CD14-positive monocyte (primary cell): ENCODE data around the gene OR8J3. TPM values are rescaled to one million over a fixed set of nuclear protein-coding genes. Genes with fewer than 3 reads are reported as not detected.

Experiments used
- DNase-seq, 3 donors: peaks; one replicate each; pipeline ENCODE4 v3.0.0-alpha.2; 2011 to 2022
- H2AFZ ChIP-seq: 2 replicates; pipeline ENCODE4 v1.6.0; 2012; ENCODE audit warnings: mild to moderate bottlenecking, low read depth, low read length, inconsistent platforms; ENCODE audit not compliant: insufficient read depth, poor library complexity, severe bottlenecking
- H3K27ac ChIP-seq, 2 donors: 1 replicate in 1 of 2; 2 replicates in 1 of 2; pipeline ENCODE4 v1.5.1; 2012 to 2013; ENCODE audit warnings: low read length in 2 of 2, control low read depth in 1 of 2, inconsistent platforms in 1 of 2, low read depth in 1 of 2, mild to moderate bottlenecking in 1 of 2
- H3K27me3 ChIP-seq, 2 donors: one replicate each; pipeline versions ENCODE4 v1.6.0 to v1.6.1; 2011 to 2013; ENCODE audit warnings: low read length in 2 of 2; ENCODE audit not compliant: control insufficient read depth in 2 of 2, insufficient read depth in 2 of 2
- H3K36me3 ChIP-seq, 2 donors: replicated peaks in 1 of 2; 1 replicate in 1 of 2; 2 replicates in 1 of 2; pipeline versions ENCODE4 v1.5.1 to v1.6.1; 2012 to 2013; ENCODE audit warnings: low read length in 2 of 2, control low read depth in 1 of 2, inconsistent platforms in 1 of 2, mild to moderate bottlenecking in 1 of 2; ENCODE audit not compliant: insufficient read depth in 2 of 2, control insufficient read depth in 1 of 2
- H3K4me1 ChIP-seq, 2 donors: 1 replicate in 1 of 2; 2 replicates in 1 of 2; pipeline versions ENCODE4 v1.5.1 to v1.6.1; 2012 to 2013; ENCODE audit warnings: low read length in 2 of 2, control low read depth in 1 of 2, inconsistent platforms in 1 of 2, mild to moderate bottlenecking in 1 of 2, moderate library complexity in 1 of 2; ENCODE audit not compliant: insufficient read depth in 2 of 2, control insufficient read depth in 1 of 2
- H3K4me2 ChIP-seq: replicated peaks from 2 replicates; pipeline ENCODE3; 2012; ENCODE audit warnings: low read length, moderate library complexity, mild to moderate bottlenecking; ENCODE audit not compliant: poor library complexity, severe bottlenecking; ENCODE audit errors: extremely low read depth
- H3K4me3 ChIP-seq, 3 experiments: fragments of 200-600 bp in 1 of 3; sonication (generic) in 1 of 3; replicated peaks in 1 of 3; 1 replicate in 2 of 3; 2 replicates in 1 of 3; pipeline ENCODE4 v1.5.1; 2011 to 2013; ENCODE audit warnings: low read length in 3 of 3, mild to moderate bottlenecking in 3 of 3, control low read depth in 2 of 3, low read depth in 2 of 3, inconsistent platforms in 1 of 3, moderate library complexity in 1 of 3
- H3K79me2 ChIP-seq: 2 replicates; pipeline ENCODE4 v1.6.0; 2012; ENCODE audit warnings: mild to moderate bottlenecking, control low read depth, inconsistent platforms, low read length, moderate library complexity; ENCODE audit not compliant: insufficient read depth
- H3K9ac ChIP-seq: 2 replicates; pipeline ENCODE4 v1.6.0; 2017; ENCODE audit warnings: low read length, mild to moderate bottlenecking; ENCODE audit not compliant: insufficient read depth, poor library complexity, severe bottlenecking
- H3K9me3 ChIP-seq, 2 donors: replicated peaks in 1 of 2; 1 replicate in 1 of 2; 2 replicates in 1 of 2; pipeline versions ENCODE4 v1.5.1 to v1.6.1; 2012 to 2013; ENCODE audit warnings: low read length in 2 of 2, control low read depth in 1 of 2; ENCODE audit not compliant: control insufficient read depth in 1 of 2, insufficient read depth in 1 of 2
- H4K20me1 ChIP-seq: 2 replicates; pipeline ENCODE4 v1.6.0; 2012; ENCODE audit warnings: mild to moderate bottlenecking, low read length, control low read depth, moderate library complexity; ENCODE audit not compliant: insufficient read depth
- H3K27ac Mint-ChIP-seq, 7 donors: one replicate each; pipeline ENCODE4 v1.8.0; 2020; ENCODE audit warnings: mild to moderate bottlenecking in 7 of 7, mixed read lengths in 7 of 7, moderate library complexity in 6 of 7, inconsistent platforms in 2 of 7
- H3K27me3 Mint-ChIP-seq, 3 donors: one replicate each; pipeline ENCODE4 v1.8.0; 2021 to 2022; ENCODE audit warnings: low read depth in 3 of 3, mild to moderate bottlenecking in 3 of 3, mixed read lengths in 3 of 3, moderate library complexity in 3 of 3, inconsistent platforms in 1 of 3
- H3K36me3 Mint-ChIP-seq, 2 donors: one replicate each; pipeline ENCODE4 v1.8.0; 2020; ENCODE audit warnings: mixed read lengths in 2 of 2, inconsistent platforms in 1 of 2, mild to moderate bottlenecking in 1 of 2
- H3K4me1 Mint-ChIP-seq: one replicate; pipeline ENCODE4 v1.8.0; 2020; ENCODE audit warnings: mild to moderate bottlenecking, mixed read lengths
- H3K4me3 Mint-ChIP-seq, 2 donors: one replicate each; pipeline ENCODE4 v1.8.0; 2020; ENCODE audit warnings: mild to moderate bottlenecking in 2 of 2, mixed read lengths in 2 of 2, moderate library complexity in 1 of 2
- H3K9me3 Mint-ChIP-seq, 7 donors: one replicate each; pipeline ENCODE4 v1.8.0; 2020 to 2022; ENCODE audit warnings: mixed read lengths in 7 of 7, mild to moderate bottlenecking in 6 of 7, moderate library complexity in 6 of 7, inconsistent platforms in 2 of 7
- CTCF ChIP-seq: fragments of 200-600 bp; IDR thresholded peaks from one replicate; pipeline ENCODE4 v1.8.0; 2022; ENCODE audit warnings: antibody characterized with exemption, mild to moderate bottlenecking
- WGBS: methylation state at CpG from one replicate; pipeline ENCODE4 v1.1.5; 2013; ENCODE audit warnings: missing lambda C conversion rate; ENCODE audit not compliant: insufficient coverage; 5-methylcytosine and 5-hydroxymethylcytosine counted together
- intact Hi-C, 2 donors: fragments of 100-400 bp; cut with micrococcal nuclease; formaldehyde crosslinking; loops; one replicate each; pipeline versions ENCODE4 v1.15.0 to v1.15.1; 2023
- polyA minus RNA-seq: library from RNA; depleted of rRNA, polyadenylated mRNA; stranded (reverse); fragments of >200 nt; gene quantifications from 2 replicates; pipeline ENCODE4 v1.2.3, GENCODE V29; 2012
- polyA plus RNA-seq, 3 donors: library from polyadenylated mRNA; depleted of rRNA in 1 of 3; unstranded in 2 of 3; stranded (reverse) in 1 of 3; fragments of 300-500 nt in 2 of 3; fragments of >200 nt in 1 of 3; fragmentation: Illumina TruSeq in 2 of 3; gene quantifications; 1 replicate in 2 of 3; 2 replicates in 1 of 3; pipeline ENCODE4 v1.2.3, GENCODE V29; 2012 to 2021
- total RNA-seq, 12 experiments: library from RNA in 1 of 12; stranded (reverse) in 1 of 12; fragments of 120-200 nt in 1 of 12; gene quantifications; one replicate each; pipeline ENCODE4 v1.2.4 and lab custom pipeline; 2013 to 2026; ENCODE audit warnings: mixed read lengths in 6 of 12, inconsistent platforms in 1 of 12

OR8J3 gene
- not detected for total RNA-seq (2013)
- polyA plus RNA-seq = not detected
- not detected in 2 replicates for polyA minus RNA-seq
- 0 to 0.35 (median 0) reads per million in 11 experiments for total RNA-seq (lab: John Stamatoyannopoulos, UW)

- Mint-ChIP-seq H3K27ac (peak within 1 kb of the TSS in 1 of 7 donors; percentile 57), H3K4me3 (no peak within 1 kb of the TSS), H3K27me3 (no peaks in the 10 kb centered on the region), H3K9me3 (peaks cover 1 to 13% (median 7%) of the 10 kb centered on the region in 7 donors), H3K4me1 (no peaks in the 10 kb centered on the region), H3K36me3 (no peaks in the 10 kb centered on the region)
- no peak within 1 kb of the TSS for H3K9ac ChIP-seq
- peaks cover 5 to 7% of the 10 kb centered on the region in 2 donors for H3K9me3 ChIP-seq
- intact Hi-C loops = no loop called here
- no peaks in the 10 kb centered on the region for H3K27me3 ChIP-seq
- DNase-seq = no peak
- H2AFZ ChIP-seq = no peak within 1 kb of the TSS
- no peak within 1 kb of the TSS for H3K4me3 ChIP-seq
- no peaks in the 10 kb centered on the region for H3K36me3 ChIP-seq
- no peak within 1 kb of the TSS for H3K4me2 ChIP-seq
- no peaks in the 10 kb centered on the region for H3K4me1 ChIP-seq
- H3K27ac ChIP-seq = no peak within 1 kb of the TSS
- TF ChIP-seq CTCF = no peak
- no peaks in the 10 kb centered on the region for H3K79me2 ChIP-seq
- H4K20me1 ChIP-seq = no peaks in the 10 kb centered on the region
Observed at GRCh38 chr11:56140151-56140661, at the start of gene OR8J3. TSS of gene OR8J3 (minus strand) at chr11:56140201. CDS start at chr11:56137718, 2,483 bp downstream.

GRCh38 chr11:56188602-56189001 is 48.6 kb upstream of the OR8J3 start:
- TF ChIP-seq CTCF = no peak
- Mint-ChIP-seq H3K9me3 (peaks cover 0 to 14% (median 2%) of the 10 kb centered on the region in 7 donors), H3K27me3 (no peaks in the 10 kb centered on the region), H3K27ac (no peak overlapping the region), H3K4me3 (no peak overlapping the region), H3K4me1 (no peaks in the 10 kb centered on the region), H3K36me3 (no peaks in the 10 kb centered on the region)
- Histone ChIP-seq H2AFZ (no peak overlapping the region), H4K20me1 (no peaks in the 10 kb centered on the region), H3K36me3 (no peaks in the 10 kb centered on the region), H3K27ac (no peak overlapping the region), H3K79me2 (no peaks in the 10 kb centered on the region), H3K27me3 (no peaks in the 10 kb centered on the region), H3K4me2 (no peak overlapping the region), H3K4me1 (no peaks in the 10 kb centered on the region), H3K9ac (no peak overlapping the region), H3K4me3 (no peak overlapping the region), H3K9me3 (peaks cover 4 to 8% of the 10 kb centered on the region in 2 donors)
- DNase-seq = no peak
- intact Hi-C loops = no loop called here
- no CpG with 5 or more reads among the region's 3 CpGs for WGBS
